T-helper 1 cell treated with Interleukin-12 subunit alpha and Interleukin-12 subunit beta and Interleukin-4 antibody, amounts not matched to agents 30 μg/mL and 1 μg/mL, for 36 hours (primary cell): ENCODE results near the gene SHC1.
"Not testable (repeated sequence)": the region's sequence is repeated elsewhere in the genome, so short reads cannot be mapped to it uniquely, and the experiment has no call there.

Source experiments
- H3K27ac Mint-ChIP-seq: one replicate; pipeline ENCODE4 v1.8.0; 2021; ENCODE audit warnings: mild to moderate bottlenecking, mixed read lengths
- H3K27me3 Mint-ChIP-seq: one replicate; pipeline ENCODE4 v1.8.0; 2021; ENCODE audit warnings: low read depth, mixed read lengths
- H3K36me3 Mint-ChIP-seq: one replicate; pipeline ENCODE4 v1.8.0; 2021; ENCODE audit warnings: low read depth, mixed read lengths
- H3K4me1 Mint-ChIP-seq: one replicate; pipeline ENCODE4 v1.8.0; 2021; ENCODE audit warnings: low read depth, mixed read lengths
- H3K4me3 Mint-ChIP-seq: one replicate; pipeline ENCODE4 v1.8.0; 2021; ENCODE audit warnings: mild to moderate bottlenecking, moderate library complexity, mixed read lengths
- H3K9me3 Mint-ChIP-seq: one replicate; pipeline ENCODE4 v1.8.0; 2021; ENCODE audit warnings: mixed read lengths

Gene SHC1

GRCh38 chr1:155002464-155003226 lies 32.1 kb upstream of the SHC1 start, which contains the start of gene ZBTB7B:
Gene ZBTB7B, plus strand, starts transcription at chr1:155002802. Its CDS starts 11,859 bp downstream, at chr1:155014661.
- Mint-ChIP-seq H3K36me3 (peaks cover 5% of the 10 kb centered on the region), H3K27ac (peak within 1 kb of the TSS; percentile 97), H3K9me3 (no peaks in the 10 kb centered on the region), H3K4me1 (peaks cover 48% of the 10 kb centered on the region), H3K27me3 (no peaks in the 10 kb centered on the region), H3K4me3 (peak within 1 kb of the TSS; percentile 99)

DNA sequence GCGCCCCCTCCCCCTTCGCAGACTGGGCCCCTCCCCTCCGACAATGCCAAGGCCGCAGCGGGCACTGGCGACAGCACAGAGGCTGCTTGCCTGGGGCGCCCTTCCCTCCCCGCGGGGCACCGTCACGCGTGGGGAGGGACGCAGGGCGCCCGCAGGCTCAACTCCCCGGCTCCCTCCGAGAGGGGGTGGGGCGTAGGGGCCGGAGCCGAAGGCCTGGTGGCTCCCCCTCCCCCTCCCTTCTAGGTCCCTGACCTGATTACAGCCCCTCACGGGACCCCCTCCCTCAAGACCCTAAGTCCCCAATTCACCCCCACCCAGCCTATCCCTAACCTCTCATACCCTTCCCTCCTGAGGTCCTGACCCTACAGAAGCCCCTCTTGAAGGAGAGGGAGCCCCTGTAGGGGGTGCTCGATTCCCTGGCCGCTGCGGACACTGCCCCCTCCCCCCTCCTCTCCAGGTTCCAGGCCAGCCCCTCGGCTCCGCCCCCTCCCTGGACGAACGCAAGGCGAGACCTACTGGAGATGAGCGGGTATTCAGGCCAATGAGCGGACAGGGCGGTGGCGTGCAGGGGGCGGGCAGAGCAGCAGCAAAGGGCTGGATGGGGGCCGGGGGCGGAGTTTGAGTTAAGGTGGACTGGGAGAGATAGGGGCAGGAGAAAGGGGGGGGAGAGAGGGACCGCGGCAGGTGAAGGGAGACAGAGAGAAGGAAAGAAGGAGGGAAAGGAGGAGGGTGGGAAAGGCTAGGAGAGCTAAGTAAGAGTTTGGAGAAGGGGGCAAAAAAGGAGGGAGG lies 31.3 kb upstream of the SHC1 start:
- Mint-ChIP-seq H3K4me1 (peaks cover 51% of the 10 kb centered on the region), H3K27me3 (no peaks in the 10 kb centered on the region), H3K9me3 (no peaks in the 10 kb centered on the region), H3K4me3 (peak overlapping the region; percentile 99), H3K27ac (peak overlapping the region; percentile 97), H3K36me3 (peaks cover 5% of the 10 kb centered on the region)

GRCh38 chr1:155001425-155001674 lies 30.8 kb upstream of the SHC1 start:
- Mint-ChIP-seq H3K36me3 (peaks cover 5% of the 10 kb centered on the region), H3K4me3 (peak overlapping the region; percentile 99), H3K4me1 (peaks cover 46% of the 10 kb centered on the region), H3K27ac (peak overlapping the region; percentile 91), H3K27me3 (no peaks in the 10 kb centered on the region), H3K9me3 (no peaks in the 10 kb centered on the region)

DNA sequence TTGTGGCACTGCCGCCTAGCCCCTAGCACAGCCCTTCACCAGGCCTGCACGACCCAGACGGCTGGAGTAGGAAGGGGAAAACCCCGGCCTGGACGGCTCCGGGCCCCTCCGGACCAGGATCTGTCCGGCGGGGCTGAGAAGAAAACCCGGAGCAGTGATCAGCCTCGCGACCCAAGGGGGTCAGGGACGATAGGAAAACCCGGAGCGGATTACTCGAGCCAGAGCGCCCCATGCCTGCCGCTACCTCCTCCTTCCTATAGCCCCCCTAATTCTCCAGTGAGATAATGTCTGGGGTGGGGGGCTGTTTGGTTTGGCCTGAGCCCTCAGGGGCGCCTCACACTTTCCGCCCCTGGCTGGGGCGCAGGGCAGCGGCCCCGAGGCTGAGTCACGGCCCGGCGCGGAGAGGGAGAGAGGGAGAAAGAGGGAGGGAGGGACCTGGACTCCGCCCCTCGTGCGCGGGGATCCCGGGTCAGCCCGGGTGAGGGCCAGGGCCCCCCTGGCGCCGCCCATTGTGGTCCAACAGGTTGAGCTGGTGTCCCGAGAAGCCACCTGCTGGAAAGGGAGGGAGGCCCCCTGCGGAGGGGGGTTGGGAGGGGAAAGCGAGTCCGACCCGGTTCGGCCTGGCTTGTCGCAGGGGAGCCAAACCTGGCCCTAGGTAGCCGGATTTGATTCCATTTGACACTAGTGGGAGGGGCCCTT lies 30.3 kb upstream of the SHC1 start:
- peaks cover 5% of the 10 kb centered on the region for H3K36me3 Mint-ChIP-seq

DNA sequence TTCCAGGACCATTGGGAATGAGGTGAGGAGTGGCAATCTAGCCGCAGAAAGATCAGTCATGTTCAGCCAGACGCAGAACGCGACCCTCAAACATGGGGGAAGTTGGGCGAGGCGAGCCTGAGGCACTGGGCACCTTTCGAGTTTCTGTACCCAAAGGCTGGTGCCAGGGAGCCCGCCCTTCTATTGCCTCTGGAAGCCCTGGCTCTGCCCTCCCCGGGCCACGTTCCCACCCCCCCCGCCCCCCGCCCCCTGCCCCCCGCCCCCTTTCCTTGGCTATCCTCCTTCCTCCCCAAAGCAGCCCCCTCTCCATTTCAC lies 29.8 kb upstream of the SHC1 start:
- Mint-ChIP-seq H3K4me3 (peak overlapping the region; percentile 83), H3K27me3 (no peaks in the 10 kb centered on the region), H3K36me3 (peaks cover 5% of the 10 kb centered on the region), H3K9me3 (no peaks in the 10 kb centered on the region), H3K27ac (peak overlapping the region; percentile 93), H3K4me1 (peaks cover 37% of the 10 kb centered on the region)

More for the DNA sequence above, 30.3 kb upstream of the SHC1 start:
- peak overlapping the region; percentile 91 for H3K27ac Mint-ChIP-seq
- no peaks in the 10 kb centered on the region for H3K27me3 Mint-ChIP-seq
- H3K4me1 Mint-ChIP-seq: peaks cover 41% of the 10 kb centered on the region
- no peaks in the 10 kb centered on the region for H3K9me3 Mint-ChIP-seq
- H3K4me3 Mint-ChIP-seq: peak overlapping the region; percentile 99

GRCh38 chr1:154999571-155000410 lies 29.2 kb upstream of the SHC1 start:
- Mint-ChIP-seq H3K4me1 (peaks cover 34% of the 10 kb centered on the region), H3K27me3 (no peaks in the 10 kb centered on the region), H3K36me3 (peaks cover 5% of the 10 kb centered on the region), H3K4me3 (peak overlapping the region; percentile 83), H3K27ac (peak overlapping the region; percentile 93), H3K9me3 (no peaks in the 10 kb centered on the region)

- Mint-ChIP-seq H3K9me3 (no peaks in the 10 kb centered on the region), H3K27me3 (no peaks in the 10 kb centered on the region), H3K4me1 (peaks cover 28% of the 10 kb centered on the region), H3K36me3 (peaks cover 3% of the 10 kb centered on the region), H3K4me3 (peak overlapping the region; percentile 73), H3K27ac (peak overlapping the region; percentile 84)
Measured at GRCh38 chr1:154998818-154999570, 28.4 kb upstream of the SHC1 start.

DNA sequence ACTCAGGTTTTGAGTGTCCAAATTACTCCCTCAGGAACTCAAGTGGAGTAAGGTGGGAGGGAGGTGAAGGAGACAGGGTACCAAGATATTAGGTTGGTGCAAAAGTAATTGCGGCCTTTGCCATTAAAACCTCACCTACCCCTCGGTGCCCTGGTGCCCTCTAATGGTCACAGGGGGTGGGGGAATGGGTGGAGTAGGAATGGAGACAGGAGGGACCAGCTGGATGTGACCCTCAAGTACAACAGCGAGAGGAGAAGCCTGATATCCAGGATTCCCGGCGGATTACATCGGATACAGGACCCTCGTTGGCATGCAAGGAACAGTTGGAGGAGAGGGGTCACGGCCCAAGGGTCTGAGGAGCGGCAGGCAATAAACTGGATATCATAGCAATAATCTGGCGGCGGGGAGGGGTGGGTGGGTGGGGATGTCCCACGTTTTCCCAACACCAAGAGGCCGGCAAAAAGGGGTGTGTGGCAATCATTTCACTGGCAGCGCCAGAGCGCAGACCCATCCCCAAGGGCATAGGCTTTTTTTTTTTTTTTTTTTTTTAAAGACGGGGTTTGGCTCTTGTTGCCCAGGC lies 27.7 kb upstream of the SHC1 start:
- H3K36me3 Mint-ChIP-seq: no peaks in the 10 kb centered on the region
- H3K9me3 Mint-ChIP-seq: no peaks in the 10 kb centered on the region
- no peak overlapping the region for H3K27ac Mint-ChIP-seq
- peak overlapping the region; percentile 25 for H3K4me3 Mint-ChIP-seq
- H3K27me3 Mint-ChIP-seq: no peaks in the 10 kb centered on the region
- H3K4me1 Mint-ChIP-seq: peaks cover 26% of the 10 kb centered on the region

- Mint-ChIP-seq H3K4me1 (peaks cover 26% of the 10 kb centered on the region), H3K9me3 (no peaks in the 10 kb centered on the region), H3K4me3 (peak overlapping the region; percentile 49), H3K36me3 (no peaks in the 10 kb centered on the region), H3K27me3 (no peaks in the 10 kb centered on the region), H3K27ac (peak overlapping the region; percentile 47)
Measured at GRCh38 chr1:154996966-154997701, 26.6 kb upstream of the SHC1 start.

DNA sequence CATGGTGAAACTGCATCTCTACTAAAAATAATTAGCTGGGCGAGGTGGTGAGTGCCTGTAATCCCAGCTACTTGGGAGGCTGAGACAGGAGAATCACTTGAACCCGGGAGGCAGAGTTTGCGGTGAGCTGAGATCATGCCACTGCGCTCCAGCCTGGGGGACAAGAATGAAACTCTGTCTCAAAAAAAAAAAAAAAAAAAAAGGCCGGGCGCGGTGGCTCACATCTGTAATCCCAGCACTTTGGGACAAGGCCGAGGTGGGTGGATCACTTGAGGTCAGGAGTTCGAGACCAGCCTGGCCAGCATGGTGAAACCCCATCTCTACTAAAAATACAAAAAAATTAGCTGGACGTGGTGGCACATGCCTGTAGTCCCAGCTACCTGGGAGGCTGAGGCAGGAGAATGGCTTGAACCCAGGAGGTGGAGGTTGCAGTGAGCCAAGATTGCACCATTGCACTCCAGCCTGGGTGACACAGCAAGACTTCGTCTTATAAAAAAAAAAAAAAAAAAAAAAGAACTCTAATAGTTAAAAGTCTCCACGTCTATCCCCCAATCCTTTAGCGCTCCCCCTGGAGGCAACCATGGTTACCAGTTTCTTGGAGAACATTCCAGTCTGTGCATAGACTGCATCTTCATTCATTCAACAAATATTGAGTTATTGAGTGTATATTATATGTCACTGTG lies 24.9 kb upstream of the SHC1 start:
- Mint-ChIP-seq H3K4me1 (peaks cover 26% of the 10 kb centered on the region), H3K27ac (peak overlapping the region; percentile 28)
- H3K4me3 Mint-ChIP-seq, H3K9me3 Mint-ChIP-seq, H3K27me3 Mint-ChIP-seq, H3K36me3 Mint-ChIP-seq: not testable (repeated sequence)

- H3K27me3 Mint-ChIP-seq: no peaks in the 10 kb centered on the region
- H3K4me1 Mint-ChIP-seq: peaks cover 21% of the 10 kb centered on the region
- H3K27ac Mint-ChIP-seq: no peak overlapping the region
- peaks cover 5% of the 10 kb centered on the region for H3K36me3 Mint-ChIP-seq
- no peaks in the 10 kb centered on the region for H3K9me3 Mint-ChIP-seq
- no peak overlapping the region for H3K4me3 Mint-ChIP-seq
Measured at GRCh38 chr1:154994591-154994990, 24.0 kb upstream of the SHC1 start.

GRCh38 chr1:154994269-154994587 lies 23.7 kb upstream of the SHC1 start:
- Mint-ChIP-seq H3K4me1 (peaks cover 22% of the 10 kb centered on the region), H3K27ac (no peak overlapping the region), H3K27me3 (no peaks in the 10 kb centered on the region), H3K9me3 (no peaks in the 10 kb centered on the region), H3K36me3 (peaks cover 8% of the 10 kb centered on the region), H3K4me3 (no peak overlapping the region)
